Mesenchymal stem cell (in vitro differentiated cells and primary cell): ENCODE measurements around the gene CLASP2.

Experiments used
- DNase-seq: peaks from one replicate; pipeline ENCODE4 v3.0.0-alpha.2; 2013
- H2AFZ ChIP-seq: one replicate; pipeline ENCODE4 v1.6.1; 2013; ENCODE audit warnings: low read depth, mild to moderate bottlenecking, control low read depth, inconsistent platforms, low read length, moderate library complexity
- H2AK5ac ChIP-seq: 2 replicates; pipeline ENCODE4 v1.6.1; 2013; ENCODE audit warnings: low read length, moderate library complexity, mild to moderate bottlenecking, inconsistent platforms; ENCODE audit not compliant: severe bottlenecking
- H2BK120ac ChIP-seq: one replicate; pipeline ENCODE4 v1.6.1; 2013; ENCODE audit warnings: low read depth, mild to moderate bottlenecking, inconsistent platforms, low read length, moderate library complexity
- H2BK12ac ChIP-seq, 2 experiments: one replicate each; pipeline ENCODE4 v1.6.1; 2013; ENCODE audit warnings: inconsistent platforms in 2 of 2, low read length in 2 of 2, mild to moderate bottlenecking in 2 of 2, moderate library complexity in 2 of 2, control low read depth in 1 of 2
- H2BK15ac ChIP-seq: one replicate; pipeline ENCODE4 v1.6.1; 2013; ENCODE audit warnings: mild to moderate bottlenecking, low read depth, inconsistent platforms; ENCODE audit not compliant: poor library complexity, severe bottlenecking
- H2BK5ac ChIP-seq: 2 replicates; pipeline ENCODE4 v1.6.1; 2013; ENCODE audit warnings: low read depth, mild to moderate bottlenecking, low read length, control low read depth, inconsistent platforms; ENCODE audit not compliant: poor library complexity, severe bottlenecking
- H3K14ac ChIP-seq, 2 experiments: one replicate each; pipeline ENCODE4 v1.6.1; 2013; ENCODE audit warnings: inconsistent platforms in 2 of 2, low read length in 2 of 2, control low read depth in 1 of 2, mild to moderate bottlenecking in 1 of 2, moderate library complexity in 1 of 2
- H3K18ac ChIP-seq, 2 experiments: one replicate each; pipeline ENCODE4 v1.6.1; 2013; ENCODE audit warnings: inconsistent platforms in 2 of 2, low read length in 2 of 2, control low read depth in 1 of 2, low read depth in 1 of 2, mild to moderate bottlenecking in 1 of 2
- H3K23ac ChIP-seq, 2 experiments: one replicate each; pipeline ENCODE4 v1.6.1; 2013; ENCODE audit warnings: inconsistent platforms in 2 of 2, low read length in 2 of 2, mild to moderate bottlenecking in 2 of 2, moderate library complexity in 2 of 2, control low read depth in 1 of 2
- H3K27ac ChIP-seq: 2 replicates; pipeline ENCODE4 v1.5.1; 2013; ENCODE audit warnings: mild to moderate bottlenecking, moderate library complexity, low read length, control low read depth, inconsistent platforms; ENCODE audit not compliant: poor library complexity, severe bottlenecking
- H3K27me3 ChIP-seq, 2 experiments: 2 replicates each; pipeline versions ENCODE4 v1.6.1 to v1.7.0; 2013; ENCODE audit warnings: low read length in 2 of 2, mild to moderate bottlenecking in 2 of 2, moderate library complexity in 2 of 2, control low read depth in 1 of 2, inconsistent platforms in 1 of 2; ENCODE audit not compliant: control insufficient read depth in 1 of 2, insufficient read depth in 1 of 2
- H3K36me3 ChIP-seq, 2 experiments: 2 replicates each; pipeline versions ENCODE4 v1.6.1 to v1.7.0; 2013; ENCODE audit warnings: low read length in 2 of 2, control low read depth in 1 of 2, inconsistent platforms in 1 of 2, low read depth in 1 of 2, mild to moderate bottlenecking in 1 of 2; ENCODE audit not compliant: insufficient read depth in 2 of 2, control insufficient read depth in 1 of 2
- H3K4ac ChIP-seq, 2 experiments: one replicate each; pipeline ENCODE4 v1.6.1; 2013; ENCODE audit warnings: inconsistent platforms in 2 of 2, low read length in 2 of 2, mild to moderate bottlenecking in 2 of 2, moderate library complexity in 2 of 2, control low read depth in 1 of 2, low read depth in 1 of 2
- H3K4me1 ChIP-seq: 2 replicates; pipeline ENCODE4 v1.6.1; 2013; ENCODE audit warnings: low read depth, low read length, control low read depth; ENCODE audit not compliant: control insufficient read depth, insufficient read depth
- H3K4me2 ChIP-seq: 2 replicates; pipeline ENCODE4 v1.6.1; 2013; ENCODE audit warnings: low read length, mild to moderate bottlenecking, inconsistent platforms; ENCODE audit not compliant: poor library complexity, severe bottlenecking
- H3K4me3 ChIP-seq, 2 experiments: 2 replicates each; pipeline versions ENCODE4 v1.5.1 to v1.7.0; 2013; ENCODE audit warnings: low read length in 2 of 2, mild to moderate bottlenecking in 2 of 2, control low read depth in 1 of 2, low read depth in 1 of 2; ENCODE audit not compliant: insufficient read depth in 1 of 2
- H3K79me1 ChIP-seq: replicated peaks from 2 replicates; pipeline ENCODE4 v1.6.1; 2013; ENCODE audit warnings: mild to moderate bottlenecking, control low read depth, low read length, inconsistent platforms; ENCODE audit not compliant: poor library complexity, severe bottlenecking
- H3K9ac ChIP-seq: 2 replicates; pipeline ENCODE4 v1.7.0; 2013; ENCODE audit warnings: mild to moderate bottlenecking, low read length, moderate library complexity
- H3K9me3 ChIP-seq: 2 replicates; pipeline ENCODE4 v1.7.0; 2013; ENCODE audit warnings: mild to moderate bottlenecking, low read length; ENCODE audit not compliant: control insufficient read depth
- H4K8ac ChIP-seq: one replicate; pipeline ENCODE4 v1.6.1; 2013; ENCODE audit warnings: inconsistent platforms, mild to moderate bottlenecking, low read length, moderate library complexity
- H4K91ac ChIP-seq: one replicate; pipeline ENCODE4 v1.6.1; 2013; ENCODE audit warnings: mild to moderate bottlenecking, low read length, inconsistent platforms
- WGBS: methylation state at CpG from one replicate; pipeline ENCODE4 v1.1.7; 2013; ENCODE audit warnings: mixed read lengths; 5-methylcytosine and 5-hydroxymethylcytosine counted together

Gene CLASP2

DNA sequence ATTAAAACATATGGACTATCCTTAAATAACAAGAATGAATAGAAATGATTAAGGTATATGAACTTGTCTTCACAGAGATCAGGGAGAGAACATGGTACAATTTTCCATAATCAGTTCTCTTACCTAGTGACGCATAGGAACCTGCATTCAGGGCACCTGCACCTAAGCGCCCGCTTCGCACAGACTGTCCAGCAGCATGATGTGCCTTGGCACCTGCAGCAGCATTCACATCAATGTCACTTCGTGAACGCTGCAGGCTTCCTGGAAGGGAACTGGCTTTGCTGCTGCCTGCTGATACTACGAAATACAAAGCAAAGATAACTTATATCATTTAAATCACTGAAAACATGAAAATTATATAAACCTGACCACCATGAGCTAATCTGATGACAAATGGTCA, 115.2 kb downstream of the CLASP2 start:
- 90% methylated on average over 7 of the region's 7 CpGs for WGBS
- Histone ChIP-seq H3K9me3 (no peaks in the 10 kb centered on the region), H3K4me3 (no peak overlapping the region), H2BK15ac (no peak overlapping the region), H3K4ac (no peak overlapping the region), H2BK12ac (no peak overlapping the region), H3K4me2 (no peak overlapping the region), H3K79me1 (no peaks in the 10 kb centered on the region), H3K14ac (no peak overlapping the region), H2BK5ac (no peak overlapping the region), H3K23ac (no peak overlapping the region), H4K8ac (no peak overlapping the region), H3K18ac (no peak overlapping the region), H3K4me1 (no peaks in the 10 kb centered on the region), H2AK5ac (no peak overlapping the region), H2BK120ac (no peak overlapping the region), H3K27ac (no peak overlapping the region), H3K36me3 (peaks cover 9 to 72% of the 10 kb centered on the region in 2 experiments), H2AFZ (no peak overlapping the region), H3K9ac (no peak overlapping the region), H3K27me3 (no peaks in the 10 kb centered on the region), H4K91ac (no peak overlapping the region)
- no peak for DNase-seq

DNA sequence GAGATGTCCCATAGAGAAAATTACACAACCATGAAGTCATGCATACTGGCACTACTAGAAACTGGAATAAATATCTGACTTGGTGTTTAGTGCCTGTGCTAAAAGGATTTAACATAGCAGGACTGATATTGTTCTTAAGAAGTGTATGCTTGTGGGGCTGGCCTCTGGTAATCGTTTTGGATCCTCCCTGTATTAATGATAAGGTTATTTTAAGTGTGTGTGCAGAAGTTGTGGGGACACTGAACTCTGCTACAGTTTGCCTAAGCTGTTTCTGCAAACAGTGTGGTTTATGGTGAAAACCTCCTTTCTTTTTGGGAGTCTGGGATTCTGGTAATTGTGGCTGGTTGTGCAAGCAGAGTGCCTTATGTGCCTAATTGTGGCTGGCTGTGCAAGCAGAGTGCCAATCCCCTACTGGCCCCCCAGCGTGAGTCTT, 120.8 kb downstream of the CLASP2 start:
- no peak for DNase-seq
- Histone ChIP-seq H4K91ac (no peak overlapping the region), H3K79me1 (no peaks in the 10 kb centered on the region), H2BK5ac (no peak overlapping the region), H2AK5ac (no peak overlapping the region), H3K18ac (no peak overlapping the region), H2AFZ (no peak overlapping the region), H3K4ac (no peak overlapping the region), H2BK15ac (no peak overlapping the region), H3K9me3 (no peaks in the 10 kb centered on the region), H3K14ac (no peak overlapping the region), H3K27ac (no peak overlapping the region), H3K4me3 (no peak overlapping the region), H2BK120ac (no peak overlapping the region), H3K9ac (no peak overlapping the region), H3K23ac (no peak overlapping the region), H3K4me2 (no peak overlapping the region), H3K36me3 (peaks cover 0 to 27% of the 10 kb centered on the region in 2 experiments), H4K8ac (no peak overlapping the region), H3K4me1 (no peaks in the 10 kb centered on the region), H3K27me3 (no peaks in the 10 kb centered on the region), H2BK12ac (no peak overlapping the region)
- WGBS, result 93% methylated on average over 2 of the region's 2 CpGs

DNA sequence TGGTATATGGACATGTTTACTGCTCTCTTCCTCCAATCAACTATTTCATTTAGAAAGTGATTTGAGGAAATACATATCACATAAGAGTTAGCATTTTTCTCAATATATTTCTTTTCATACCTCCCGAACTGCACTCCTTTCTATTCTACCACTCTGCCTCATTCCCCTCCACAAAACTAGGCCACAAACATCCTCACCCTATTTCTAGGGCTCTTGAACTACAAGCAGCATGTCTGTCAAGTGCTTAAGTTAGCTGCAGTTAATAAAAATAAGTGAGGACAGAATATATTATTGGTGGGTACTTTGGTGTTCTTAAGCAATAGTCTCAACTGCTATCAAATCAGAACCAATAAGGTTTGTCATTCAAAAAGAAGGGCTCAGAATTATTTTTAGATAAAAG, 125.1 kb downstream of the CLASP2 start:
- H3K27ac ChIP-seq, result no peak overlapping the region
- no peak overlapping the region for H4K8ac ChIP-seq

GRCh38 chr3:33590541-33590940, 127.5 kb downstream of the CLASP2 start:
- no peak overlapping the region for H2BK12ac ChIP-seq
- no peak overlapping the region for H4K8ac ChIP-seq
- DNase-seq, result no peak
- H3K23ac ChIP-seq, result no peak overlapping the region
- no peaks in the 10 kb centered on the region for H3K27me3 ChIP-seq
- H2BK15ac ChIP-seq, result no peak overlapping the region
- H3K27ac ChIP-seq, result no peak overlapping the region
- no peak overlapping the region for H2BK120ac ChIP-seq
- no peak overlapping the region for H3K4ac ChIP-seq
- H2AFZ ChIP-seq, result no peak overlapping the region
- H3K4me2 ChIP-seq, result no peak overlapping the region
- H3K14ac ChIP-seq, result no peak overlapping the region
- H3K9ac ChIP-seq, result no peak overlapping the region
- H3K9me3 ChIP-seq, result no peaks in the 10 kb centered on the region
- H2BK5ac ChIP-seq, result no peak overlapping the region
- no peak overlapping the region for H2AK5ac ChIP-seq
- H3K36me3 ChIP-seq, result peaks cover 7 to 37% of the 10 kb centered on the region in 2 experiments
- H3K79me1 ChIP-seq, result peaks cover 2% of the 10 kb centered on the region
- H3K4me3 ChIP-seq, result no peak overlapping the region
- no CpG with 5 or more reads among the region's 2 CpGs for WGBS
- H4K91ac ChIP-seq, result no peak overlapping the region
- H3K18ac ChIP-seq, result no peak overlapping the region
- no peaks in the 10 kb centered on the region for H3K4me1 ChIP-seq

More for the DNA sequence above, 125.1 kb downstream of the CLASP2 start:
- H3K79me1 ChIP-seq, result no peaks in the 10 kb centered on the region
- no peak overlapping the region for H3K9ac ChIP-seq
- no peaks in the 10 kb centered on the region for H3K4me1 ChIP-seq
- DNase-seq, result no peak
- no peaks in the 10 kb centered on the region for H3K9me3 ChIP-seq
- no peak overlapping the region for H3K23ac ChIP-seq
- no peak overlapping the region for H3K4me2 ChIP-seq
- H3K4me3 ChIP-seq, result no peak overlapping the region
- no peak overlapping the region for H2BK5ac ChIP-seq
- no peak overlapping the region for H3K4ac ChIP-seq
- no peak overlapping the region for H2BK120ac ChIP-seq
- H2AFZ ChIP-seq, result no peak overlapping the region
- no peak overlapping the region for H3K14ac ChIP-seq
- no peak overlapping the region for H4K91ac ChIP-seq
- H2AK5ac ChIP-seq, result no peak overlapping the region
- H3K18ac ChIP-seq, result no peak overlapping the region
- H2BK15ac ChIP-seq, result no peak overlapping the region
- WGBS, result 82% methylated on average over 1 of the region's 1 CpG
- H2BK12ac ChIP-seq, result no peak overlapping the region
- peaks cover 7 to 37% of the 10 kb centered on the region in 2 experiments for H3K36me3 ChIP-seq
- no peaks in the 10 kb centered on the region for H3K27me3 ChIP-seq
